OCI-LY3 (cell line): ENCODE data around the gene FDXACB1.
A peak's percentile ranks its signal among the peaks of the same experiment; 100 is the strongest.

Experiments used
- CTCF ChIP-seq: fragments of 200-600, 300-600 bp; sonication (generic); IDR thresholded peaks from 2 replicates; pipeline ENCODE4 v1.5.1; 2014; ENCODE audit warnings: antibody characterized with exemption, low read length, low read depth
- EZH2phosphoT487 ChIP-seq: fragments of 200-600 bp; shearing (Covaris generic); IDR thresholded peaks from 2 replicates; pipeline ENCODE4 v1.6.1; 2018; ENCODE audit warnings: antibody characterized with exemption, mixed run types, low read depth

- TF ChIP-seq CTCF (peak; percentile 87), EZH2phosphoT487 (no peak)
Observed at GRCh38 chr11:111878849-111879636, at the start of gene FDXACB1, which contains the start of gene CFAP68.
